ENCODE measurements around the gene ERBIN.
"Not testable (repeated sequence)": the region's sequence is repeated elsewhere in the genome, so short reads cannot be mapped to it uniquely, and the experiment has no call there.

ERBIN gene

GRCh38 chr5:66012271-66012670 lies 85.9 kb downstream of the ERBIN start:
- no peak for DNase-seq

GRCh38 chr5:66013397-66013796 lies 87.0 kb downstream of the ERBIN start:
- no peak for DNase-seq

GRCh38 chr5:66013906-66014305 lies 87.5 kb downstream of the ERBIN start:
- no peak for DNase-seq

- no peak for DNase-seq
Observed at GRCh38 chr5:66015196-66015960, 89.0 kb downstream of the ERBIN start.

- no peak for DNase-seq
Observed at GRCh38 chr5:66021585-66021984, 95.2 kb downstream of the ERBIN start.

GRCh38 chr5:66039296-66039695 lies 112.9 kb downstream of the ERBIN start:
- DNase-seq = no peak

- DNase-seq = no peak
Observed at GRCh38 chr5:66039701-66040100, 113.3 kb downstream of the ERBIN start.

- DNase-seq = no peak
Observed at GRCh38 chr5:66041627-66042026, 115.3 kb downstream of the ERBIN start.

- no peak for DNase-seq
Observed at GRCh38 chr5:66057239-66057638, 130.9 kb downstream of the ERBIN start.

- DNase-seq = not testable (repeated sequence)
Observed at GRCh38 chr5:66061320-66061719, 134.9 kb downstream of the ERBIN start.

- not testable (repeated sequence) for DNase-seq
Observed at GRCh38 chr5:66063061-66063460, 136.7 kb downstream of the ERBIN start.

GRCh38 chr5:66066826-66067225 lies 140.5 kb downstream of the ERBIN start:
- no peak for DNase-seq

GRCh38 chr5:66072031-66072430 lies 145.7 kb downstream of the ERBIN start:
- DNase-seq = no peak

GRCh38 chr5:66074901-66075300 lies 148.5 kb downstream of the ERBIN start:
- no peak for DNase-seq

- no peak for DNase-seq
Observed at GRCh38 chr5:66080664-66081063, 154.3 kb downstream of the ERBIN start.

GRCh38 chr5:66089384-66089783 lies 163.0 kb downstream of the ERBIN start:
- no peak for DNase-seq

GRCh38 chr5:66100851-66101250 lies 174.5 kb downstream of the ERBIN start:
- no peak for DNase-seq

- no peak for DNase-seq
Observed at GRCh38 chr5:66113160-66113559, 186.8 kb downstream of the ERBIN start.

- no peak for DNase-seq
Observed at GRCh38 chr5:66118304-66118703, 191.9 kb downstream of the ERBIN start.

GRCh38 chr5:66122379-66123034 lies 196.1 kb downstream of the ERBIN start:
- no peak for DNase-seq

GRCh38 chr5:66129144-66129543 lies 202.8 kb downstream of the ERBIN start:
- DNase-seq = no peak

GRCh38 chr5:66130493-66130892 lies 204.1 kb downstream of the ERBIN start:
- DNase-seq = no peak
